Renal cortical epithelial cell (primary cell): ENCODE data around the gene TCP11L1. TPM values are rescaled to one million over a fixed set of nuclear protein-coding genes. Genes with fewer than 3 reads are reported as not detected.
"Not testable (repeated sequence)": the region's sequence is repeated elsewhere in the genome, so short reads cannot be mapped to it uniquely, and the experiment has no call there.

ENCODE experiments used
- DNase-seq: peaks from one replicate; pipeline ENCODE4 v3.0.0-alpha.2; 2011; ENCODE audit warnings: low read depth
- total RNA-seq: library from RNA; depleted of rRNA; stranded (reverse); fragments of >200 nt; gene quantifications from 2 replicates; pipeline ENCODE4 v1.2.3, GENCODE V29; 2014

TCP11L1 gene
- total RNA-seq, 1 donor from 2014 or later, result 33.4 TPM

- DNase-seq, result no peak
These were observed 10.8 kb upstream of the TCP11L1 start for GRCh38 chr11:33028537-33028914.

GRCh38 chr11:33029218-33029617, 10.2 kb upstream of the TCP11L1 start:
- DNase-seq, result not testable (repeated sequence)

GRCh38 chr11:33033493-33033892, 5.9 kb upstream of the TCP11L1 start:
- DNase-seq, result no peak

GRCh38 chr11:33035011-33035410, 4.4 kb upstream of the TCP11L1 start:
- no peak for DNase-seq

- DNase-seq, result no peak
These were observed 875 bp downstream of the TCP11L1 start for GRCh38 chr11:33040033-33040861.

- no peak for DNase-seq
These were observed 1.6 kb downstream of the TCP11L1 start for GRCh38 chr11:33040862-33041453.

- no peak for DNase-seq
These were observed 4.0 kb downstream of the TCP11L1 start for GRCh38 chr11:33043221-33043830.

GRCh38 chr11:33044285-33044756, 4.9 kb downstream of the TCP11L1 start:
- peak; percentile 81 for DNase-seq

- no peak for DNase-seq
These were observed 6.3 kb downstream of the TCP11L1 start for GRCh38 chr11:33045551-33046255.

GRCh38 chr11:33048701-33049100, 9.3 kb downstream of the TCP11L1 start:
- DNase-seq, result not testable (repeated sequence)

- peak; percentile 80 for DNase-seq
These were observed 10.4 kb downstream of the TCP11L1 start for GRCh38 chr11:33049565-33050408.

- DNase-seq, result no peak
These were observed 12.9 kb downstream of the TCP11L1 start for GRCh38 chr11:33052231-33052630.

GRCh38 chr11:33055375-33055774, 16.0 kb downstream of the TCP11L1 start:
- no peak for DNase-seq

GRCh38 chr11:33057284-33057683, 17.9 kb downstream of the TCP11L1 start:
- DNase-seq, result no peak

- no peak for DNase-seq
These were observed 20.1 kb downstream of the TCP11L1 start for GRCh38 chr11:33059331-33060007.

GRCh38 chr11:33060271-33060670, 20.9 kb downstream of the TCP11L1 start:
- DNase-seq, result no peak

GRCh38 chr11:33062137-33062536, 22.8 kb downstream of the TCP11L1 start:
- DNase-seq, result no peak

GRCh38 chr11:33063326-33063881, 24.0 kb downstream of the TCP11L1 start:
- no peak for DNase-seq

GRCh38 chr11:33064033-33064825, 24.9 kb downstream of the TCP11L1 start:
- no peak for DNase-seq
